Measurements from ENCODE around the gene ROBO1.

ROBO1 gene

GRCh38 chr3:79436387-79436786, 331.4 kb downstream of the ROBO1 start:
- DNase-seq, result no peak

DNA sequence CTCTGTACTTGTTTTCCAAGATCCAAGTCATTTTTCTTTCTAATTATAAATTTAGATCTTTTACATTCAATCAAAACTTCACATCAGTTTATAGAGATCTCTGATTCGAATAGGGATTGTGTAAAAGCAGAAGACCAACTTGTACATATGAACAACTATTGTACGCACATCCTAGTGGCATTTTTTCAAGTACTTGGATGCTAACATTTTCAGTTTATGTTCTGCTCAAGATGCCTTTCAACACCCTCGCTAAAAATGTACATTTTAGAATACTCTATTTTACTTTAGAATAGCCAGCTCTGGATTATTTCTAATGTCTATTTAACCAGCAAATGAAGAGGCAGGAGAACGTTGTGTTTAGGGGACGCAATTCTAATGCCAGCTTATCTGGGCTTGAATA, 340.7 kb downstream of the ROBO1 start:
- no peak for DNase-seq

DNA sequence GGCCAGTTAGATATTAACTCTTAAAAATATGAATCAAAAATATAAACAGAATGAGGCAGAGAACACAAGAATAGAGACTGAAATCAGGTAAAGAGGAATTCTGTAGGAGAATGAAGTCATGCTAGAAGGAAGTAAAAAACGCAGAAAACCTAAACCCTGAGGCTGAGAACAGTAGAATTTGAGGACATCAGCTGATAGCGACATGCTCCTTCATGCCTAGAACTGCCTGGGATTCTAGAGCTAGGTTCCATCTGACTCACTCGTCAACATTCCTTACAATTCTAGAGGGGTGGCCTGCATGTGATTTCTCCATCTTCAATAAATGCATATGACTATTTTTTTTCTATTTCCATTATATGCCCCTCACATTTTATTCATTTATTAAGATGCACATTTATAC, 343.0 kb downstream of the ROBO1 start:
- no peak for DNase-seq

DNA sequence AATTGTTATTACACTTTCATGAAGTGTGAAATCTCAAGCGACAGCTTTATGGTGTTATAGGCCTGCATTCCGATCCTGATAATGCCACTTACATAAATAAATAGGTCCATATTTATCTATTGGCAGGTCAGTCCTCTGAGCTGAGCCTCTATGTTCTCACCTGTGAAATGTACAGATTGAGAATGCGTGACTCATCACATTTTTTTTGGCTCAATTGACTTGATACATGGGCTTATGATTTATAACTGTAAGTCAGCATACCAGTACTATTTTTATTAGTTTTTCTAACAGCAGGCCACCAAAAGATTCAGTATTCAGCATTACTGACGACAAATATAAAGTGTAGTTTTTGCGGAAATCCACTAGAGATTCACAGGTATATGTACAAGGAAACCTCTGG, 344.4 kb downstream of the ROBO1 start:
- DNase-seq, result no peak

- DNase-seq, result no peak
Measured at GRCh38 chr3:79421273-79421672, 346.5 kb downstream of the ROBO1 start.

- no peak for DNase-seq
Measured at GRCh38 chr3:79418855-79419621, 348.8 kb downstream of the ROBO1 start.

DNA sequence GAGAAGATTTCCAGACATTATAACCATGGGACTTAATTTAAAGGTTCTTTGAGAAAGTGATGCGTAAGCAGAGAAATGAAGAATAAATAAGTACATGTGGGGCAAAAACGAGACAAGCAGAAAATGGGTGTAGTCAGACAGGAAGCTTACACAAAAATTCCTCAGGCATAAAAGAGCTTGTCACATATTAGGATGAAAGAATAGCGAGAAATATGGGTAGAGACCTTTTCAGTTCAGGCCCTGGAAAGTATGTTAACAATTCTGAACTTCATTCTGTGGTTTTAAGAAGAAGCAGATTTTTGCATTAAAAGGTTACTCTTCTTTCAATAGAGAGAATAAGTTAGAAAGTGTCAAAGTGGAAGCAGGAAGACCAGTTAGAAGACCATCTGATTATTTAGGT, 352.4 kb downstream of the ROBO1 start:
- no peak for DNase-seq

- DNase-seq, result no peak
Measured at GRCh38 chr3:79414806-79415205, 353.0 kb downstream of the ROBO1 start.

- no peak for DNase-seq
Measured at GRCh38 chr3:79414035-79414434, 353.8 kb downstream of the ROBO1 start.

- no peak for DNase-seq
Measured at GRCh38 chr3:79412537-79412936, 355.3 kb downstream of the ROBO1 start.

- no peak for DNase-seq
Measured at GRCh38 chr3:79410617-79411016, 357.2 kb downstream of the ROBO1 start.

DNA sequence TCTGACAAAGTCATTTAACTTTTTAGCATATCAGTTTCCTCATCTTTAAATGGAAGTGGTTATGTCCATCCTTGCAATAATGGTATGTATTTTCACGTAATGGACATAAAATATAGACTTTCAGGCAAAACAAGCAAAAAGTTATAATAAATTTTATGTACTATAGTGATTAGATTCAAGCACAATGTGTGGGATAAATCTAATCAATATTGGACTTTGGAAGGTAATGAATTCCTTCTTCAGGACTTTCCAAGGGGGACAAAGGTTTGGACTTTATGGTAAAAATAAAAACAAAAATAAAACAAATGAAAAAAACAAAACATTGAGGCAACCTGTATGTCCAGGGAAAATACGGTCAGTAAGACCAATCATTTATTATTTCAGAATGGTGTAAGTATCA, 357.7 kb downstream of the ROBO1 start:
- no peak for DNase-seq

DNA sequence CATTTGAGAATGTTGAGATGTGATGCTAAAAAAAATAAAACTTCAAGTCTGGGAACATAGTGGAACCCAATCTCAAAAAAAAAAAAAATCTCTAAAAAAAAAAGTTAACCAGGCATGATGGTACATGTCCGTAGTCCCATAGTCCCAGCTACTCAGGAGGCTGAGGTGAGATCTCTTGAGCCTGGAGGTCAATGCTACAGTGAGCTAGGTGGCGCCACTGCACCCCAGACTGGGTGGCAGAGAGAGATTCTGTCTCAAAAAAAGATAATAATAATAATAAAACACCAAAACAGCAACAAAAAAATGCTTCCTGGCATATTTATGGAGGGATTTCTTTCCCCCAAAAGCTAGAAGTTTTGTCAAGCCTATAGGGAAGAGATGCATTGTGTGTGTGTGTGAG, 361.6 kb downstream of the ROBO1 start:
- DNase-seq, result no peak

DNA sequence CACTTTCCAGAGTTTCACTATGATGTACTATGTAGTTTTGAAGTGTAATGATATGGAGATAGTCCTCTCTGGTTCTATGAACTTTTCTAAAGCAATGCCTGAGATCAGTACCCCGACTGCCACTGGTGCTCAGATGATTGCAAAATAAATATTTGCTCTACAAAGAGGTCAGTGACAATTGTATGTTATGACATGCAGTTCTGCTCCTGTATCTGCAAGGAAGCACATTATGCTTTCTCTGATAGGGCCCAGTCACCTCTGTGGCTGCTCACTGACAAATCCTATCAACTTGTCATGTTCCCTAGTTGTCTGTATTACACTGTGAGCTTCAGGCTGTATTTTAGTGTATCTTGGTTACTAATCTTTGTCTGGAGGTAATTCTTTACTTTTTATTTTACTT, 362.6 kb downstream of the ROBO1 start:
- no peak for DNase-seq

GRCh38 chr3:79396595-79396994, 371.2 kb downstream of the ROBO1 start:
- no peak for DNase-seq

DNA sequence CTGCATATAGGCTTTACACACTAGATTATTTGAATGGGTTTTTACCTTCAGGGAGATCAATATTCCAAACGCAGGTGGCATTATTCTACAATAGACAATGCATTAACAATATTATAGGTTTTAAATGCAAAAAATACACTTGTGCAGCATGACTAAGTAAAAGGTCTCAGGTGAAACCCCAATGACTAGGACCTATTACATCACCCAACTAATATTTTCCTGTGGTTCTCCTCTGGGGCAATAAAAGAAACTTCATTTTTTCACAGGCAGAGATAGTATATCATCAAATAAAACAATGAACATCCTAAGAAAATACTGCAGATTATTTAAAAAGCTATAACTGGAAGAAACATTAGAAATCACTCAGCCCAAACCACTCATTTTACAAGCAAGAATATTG, 375.3 kb downstream of the ROBO1 start:
- DNase-seq, result no peak

GRCh38 chr3:79390352-79390751, 377.4 kb downstream of the ROBO1 start:
- DNase-seq, result no peak

GRCh38 chr3:79385211-79385610, 382.6 kb downstream of the ROBO1 start:
- DNase-seq, result no peak

GRCh38 chr3:79383402-79384012, 384.3 kb downstream of the ROBO1 start:
- DNase-seq, result no peak

DNA sequence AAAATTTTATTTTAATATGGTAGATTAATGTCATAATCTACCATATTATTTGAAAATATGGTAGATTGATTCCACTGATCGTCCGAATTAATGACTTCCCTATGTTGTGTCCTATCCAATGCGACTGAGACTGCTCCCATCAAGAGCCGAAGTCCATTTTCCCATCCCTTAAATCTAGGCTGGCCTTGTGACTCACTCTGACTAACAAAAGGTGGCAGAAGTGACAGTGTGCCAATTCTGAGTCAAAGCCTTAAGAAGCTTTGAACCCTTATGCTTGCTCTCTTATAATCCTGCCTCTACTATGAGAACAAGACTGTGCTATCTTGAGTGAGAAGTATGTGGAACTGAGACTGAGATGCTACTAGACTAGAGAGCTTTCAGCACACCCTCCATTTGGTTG, 387.2 kb downstream of the ROBO1 start:
- DNase-seq, result no peak

- no peak for DNase-seq
Measured at GRCh38 chr3:79378064-79378463, 389.7 kb downstream of the ROBO1 start.

DNA sequence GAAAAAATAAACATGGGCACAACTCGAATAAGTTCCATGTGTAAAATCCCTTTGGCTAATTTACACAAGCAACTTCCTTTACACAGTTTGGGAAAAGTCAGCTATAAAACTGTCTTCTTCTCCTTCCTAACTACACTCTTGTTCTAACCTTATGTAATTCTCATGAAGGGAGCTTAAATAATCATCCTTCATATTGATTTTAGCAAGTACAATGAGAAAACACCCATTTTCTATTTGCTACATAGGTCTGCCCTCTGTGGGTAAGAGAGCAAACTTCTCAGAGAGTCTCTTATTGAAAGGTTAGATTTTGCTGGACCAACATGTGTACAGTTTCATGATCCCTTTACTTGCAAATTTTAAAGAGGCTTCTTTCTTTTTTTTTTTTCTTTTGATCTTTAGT, 398.5 kb downstream of the ROBO1 start:
- DNase-seq, result no peak

GRCh38 chr3:79368403-79368802, 399.4 kb downstream of the ROBO1 start:
- no peak for DNase-seq

- no peak for DNase-seq
Measured at GRCh38 chr3:79367803-79368202, 400.0 kb downstream of the ROBO1 start.

DNA sequence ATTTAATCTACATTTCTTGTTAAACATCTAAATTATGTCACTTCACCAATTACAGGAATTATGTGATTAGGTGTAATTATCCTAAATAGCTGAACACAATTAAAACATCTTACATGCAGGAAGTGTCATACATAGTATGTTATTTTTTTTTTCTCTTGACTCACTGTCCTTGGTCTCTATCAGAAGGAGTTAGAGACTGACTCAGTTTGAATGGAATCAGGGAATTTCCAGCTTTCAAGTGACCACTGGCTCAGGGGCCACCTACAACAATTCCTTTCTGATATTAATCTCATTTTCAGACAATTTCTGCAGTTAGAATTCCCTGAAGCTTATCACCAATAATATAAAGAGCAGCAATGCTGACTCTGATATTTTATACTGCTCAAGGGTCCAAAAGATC, 400.7 kb downstream of the ROBO1 start:
- no peak for DNase-seq

All from CD4-positive, alpha-beta T cell treated with Interleukin-1 beta for 1 hour (primary cell).